Measurements from ENCODE around the gene SPATA31D1. TPM values are rescaled to one million over a fixed set of nuclear protein-coding genes. Genes with fewer than 3 reads are reported as not detected.
A peak's percentile ranks its signal among the peaks of the same experiment; 100 is the strongest.

SPATA31D1 gene
- total RNA-seq, 2 donors from 2014 or later, result not detected

DNA sequence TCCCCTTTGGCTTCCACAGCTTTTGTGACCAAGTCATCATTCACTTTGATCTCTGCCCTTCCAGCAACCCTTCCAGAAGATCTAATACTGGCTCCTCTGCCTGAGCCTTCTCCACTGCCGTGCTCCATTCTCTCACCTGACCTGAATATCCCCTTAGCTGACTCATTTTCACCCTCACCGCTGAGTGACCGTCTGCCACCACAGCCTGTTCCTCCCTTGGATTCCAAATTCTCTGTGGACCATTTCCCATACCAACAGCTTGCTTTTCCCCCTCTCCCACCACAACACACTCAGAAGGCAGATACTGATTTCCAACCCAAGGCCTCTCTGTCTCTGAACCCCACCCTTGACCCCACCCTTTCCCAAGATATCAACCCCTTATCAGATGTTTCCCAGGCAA, 20.5 kb upstream of the SPATA31D1 start:
- no peak for ATAC-seq (ENCODE audit: insufficient number of reproducible peaks, low FRiP score, low read depth)
- Histone ChIP-seq H3K4me3 (no peak overlapping the region), H3K36me3 (no peaks in the 10 kb centered on the region), H3K27me3 (replicated peaks; ENCODE audit: insufficient read depth) (no peaks in the 10 kb centered on the region), H3K27ac (no peak overlapping the region), H3K4me1 (ENCODE audit: control insufficient read depth in 1 of 2, low read depth in 2 of 2) (no peaks in the 10 kb centered on the region), H3K9me3 (peaks cover 2% of the 10 kb centered on the region)
- TF ChIP-seq CTCF (IDR thresholded peaks at IDR 0.05), result no peak
- DNase-seq (ENCODE audit: low spot score), result no peak

DNA sequence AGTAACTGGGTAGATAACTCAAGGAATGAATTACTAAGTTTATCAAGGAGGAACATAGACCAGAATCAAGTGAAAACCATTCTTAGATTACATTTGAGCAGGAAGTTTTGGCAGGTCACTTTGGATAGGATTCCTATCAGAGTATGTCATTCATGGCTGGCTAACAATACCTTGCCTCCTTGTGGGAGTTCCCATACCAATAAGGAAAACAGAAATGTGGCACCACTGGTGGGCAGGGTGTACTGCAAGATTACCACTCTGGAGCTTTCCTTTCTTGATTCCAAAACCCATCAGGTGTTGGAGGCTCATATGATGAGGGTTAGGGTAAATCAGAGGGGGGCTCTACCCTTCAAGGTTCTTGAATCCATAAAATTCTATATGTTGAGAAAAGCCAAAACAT, 18.6 kb upstream of the SPATA31D1 start:
- Histone ChIP-seq H3K27me3 (replicated peaks; ENCODE audit: insufficient read depth) (no peaks in the 10 kb centered on the region), H3K4me3 (no peak overlapping the region), H3K36me3 (no peaks in the 10 kb centered on the region), H3K4me1 (ENCODE audit: control insufficient read depth in 1 of 2, low read depth in 2 of 2) (no peaks in the 10 kb centered on the region), H3K9me3 (peaks cover 1% of the 10 kb centered on the region), H3K27ac (no peak overlapping the region)
- DNase-seq (ENCODE audit: low spot score) (no peak), ATAC-seq (ENCODE audit: insufficient number of reproducible peaks, low FRiP score, low read depth) (no peak)
- TF ChIP-seq CTCF (IDR thresholded peaks at IDR 0.05), result no peak

- no peaks in the 10 kb centered on the region for H3K9me3 ChIP-seq
- TF ChIP-seq CTCF (IDR thresholded peaks at IDR 0.05), result no peak
- H3K4me3 ChIP-seq, result no peak overlapping the region
- ATAC-seq (ENCODE audit: insufficient number of reproducible peaks, low FRiP score, low read depth), result no peak
- H3K27me3 ChIP-seq (replicated peaks; ENCODE audit: insufficient read depth), result no peaks in the 10 kb centered on the region
- no peaks in the 10 kb centered on the region for H3K4me1 ChIP-seq (ENCODE audit: control insufficient read depth in 1 of 2, low read depth in 2 of 2)
- DNase-seq (ENCODE audit: low spot score), result no peak
- H3K36me3 ChIP-seq, result no peaks in the 10 kb centered on the region
- no peak overlapping the region for H3K27ac ChIP-seq
These were observed 16.8 kb upstream of the SPATA31D1 start for GRCh38 chr9:81971727-81972126.

- H3K4me3 ChIP-seq, result no peak overlapping the region
- H3K27me3 ChIP-seq (replicated peaks; ENCODE audit: insufficient read depth), result no peaks in the 10 kb centered on the region
- H3K36me3 ChIP-seq, result no peaks in the 10 kb centered on the region
- TF ChIP-seq CTCF (IDR thresholded peaks at IDR 0.05), result no peak
- DNase-seq (ENCODE audit: low spot score) (no peak), ATAC-seq (ENCODE audit: insufficient number of reproducible peaks, low FRiP score, low read depth) (peak; percentile 34)
- no peaks in the 10 kb centered on the region for H3K9me3 ChIP-seq
- H3K4me1 ChIP-seq (ENCODE audit: control insufficient read depth in 1 of 2, low read depth in 2 of 2), result no peaks in the 10 kb centered on the region
- H3K27ac ChIP-seq, result no peak overlapping the region
These were observed 13.8 kb upstream of the SPATA31D1 start for GRCh38 chr9:81974764-81975163.

DNA sequence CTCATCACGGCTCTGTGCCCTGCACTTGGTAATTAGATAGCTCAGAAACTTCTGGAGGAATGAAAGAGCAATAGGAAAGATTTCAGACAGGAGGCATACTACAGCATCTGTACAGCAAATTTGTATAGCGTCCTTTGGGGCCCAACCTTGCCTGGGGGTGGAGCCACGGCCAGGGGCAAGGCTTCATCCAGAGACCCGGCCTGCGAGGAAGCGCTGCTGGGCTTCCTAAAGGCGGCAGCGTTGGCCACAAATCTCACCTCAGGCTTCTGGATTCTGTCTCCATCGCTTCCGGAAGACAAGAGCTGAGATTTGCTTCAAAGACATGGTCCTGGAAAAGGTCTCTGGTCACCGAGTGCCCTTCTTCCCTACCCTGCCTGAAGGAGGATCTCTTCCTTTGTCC, 12.2 kb upstream of the SPATA31D1 start:
- Histone ChIP-seq H3K4me3 (no peak overlapping the region), H3K4me1 (ENCODE audit: control insufficient read depth in 1 of 2, low read depth in 2 of 2) (no peaks in the 10 kb centered on the region), H3K27ac (no peak overlapping the region), H3K27me3 (replicated peaks; ENCODE audit: insufficient read depth) (no peaks in the 10 kb centered on the region), H3K9me3 (no peaks in the 10 kb centered on the region), H3K36me3 (no peaks in the 10 kb centered on the region)
- TF ChIP-seq CTCF (IDR thresholded peaks at IDR 0.05), result no peak
- no peak for DNase-seq (ENCODE audit: low spot score)
- ATAC-seq (ENCODE audit: insufficient number of reproducible peaks, low FRiP score, low read depth), result no peak
